C4-2B (cell line): ENCODE data around the gene RPN2.

Experiments used
- CTCF ChIP-seq: fragments of 450-650 bp; conservative IDR thresholded peaks from 2 replicates; pipeline ENCODE4 v1.5.1; 2017; ENCODE audit warnings: mild to moderate bottlenecking
- ZFX ChIP-seq: fragments of 450-650 bp; IDR thresholded peaks from 2 replicates; pipeline ENCODE4 v1.6.1; 2017

- no peak for TF ChIP-seq CTCF
- TF ChIP-seq ZFX = no peak
Observed at GRCh38 chr20:37185686-37186085, 6.6 kb downstream of the RPN2 start.
